Inferior parietal cortex (tissue), 1 donor: Measurements from ENCODE around the gene SAFB.
"Not testable (repeated sequence)": the region's sequence is repeated elsewhere in the genome, so short reads cannot be mapped to it uniquely, and the experiment has no call there.

ENCODE experiments used
- DNase-seq: peaks from one replicate; pipeline ENCODE4 v3.0.0-alpha.2; 2016; ENCODE audit errors: extremely low spot score

SAFB gene

DNA sequence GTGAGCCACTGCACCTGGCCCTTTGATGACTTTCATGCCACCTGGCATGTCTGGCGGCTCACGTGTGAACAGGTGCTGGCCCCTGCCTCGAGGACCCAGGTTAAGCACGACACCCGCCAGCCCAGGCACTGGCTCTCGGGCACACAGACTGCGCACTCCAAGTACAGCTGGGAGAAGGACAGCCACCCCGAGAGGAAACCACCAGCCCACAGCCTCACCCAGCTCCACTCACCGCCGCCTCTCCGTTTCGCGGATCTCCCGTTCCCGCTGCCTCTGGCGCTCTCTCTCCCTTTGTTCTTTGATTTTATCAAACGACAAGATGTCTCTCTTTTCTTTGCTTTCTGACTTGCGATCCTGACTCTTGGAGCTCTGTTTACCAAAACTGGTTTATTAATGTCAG is 27.8 kb upstream of the SAFB start:
- no peak for DNase-seq

DNA sequence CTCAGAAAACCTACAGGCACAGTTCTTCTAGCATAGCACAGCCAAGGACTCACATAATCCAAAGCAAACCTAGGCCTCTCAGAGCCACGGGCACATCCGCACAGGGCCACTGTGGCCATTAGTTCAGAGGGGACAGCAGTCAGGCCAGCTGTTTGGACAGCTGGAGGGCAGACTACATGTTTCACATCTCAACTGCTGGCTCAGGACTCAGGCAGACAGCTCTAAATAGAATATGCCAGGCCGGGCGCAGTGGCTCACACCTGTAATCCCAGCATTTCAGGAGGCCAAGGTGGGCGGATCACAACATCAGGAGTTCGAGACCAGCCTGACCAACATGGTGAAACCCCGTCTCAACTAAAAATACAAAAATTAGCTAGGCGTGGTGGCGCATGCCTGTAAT is 27.1 kb upstream of the SAFB start:
- no peak for DNase-seq

DNA sequence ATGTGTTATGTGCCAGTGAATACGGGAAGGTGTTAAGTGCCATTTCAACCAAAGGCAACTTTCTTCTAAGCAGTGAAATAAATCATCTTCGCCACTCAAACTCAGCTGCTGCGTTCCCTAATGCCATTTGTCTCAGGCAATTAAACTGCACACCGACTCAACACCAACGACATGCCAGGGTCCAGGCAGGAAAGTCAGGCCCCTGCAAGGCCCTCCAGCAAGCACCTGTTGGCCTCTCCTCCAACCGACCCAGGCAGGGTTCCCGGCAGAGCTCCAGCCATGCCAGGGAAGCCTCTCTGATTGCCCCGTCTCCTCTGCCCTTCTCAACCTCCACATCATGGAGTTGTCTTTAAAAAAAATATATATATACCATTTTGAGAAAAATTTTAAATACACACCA is 22.1 kb upstream of the SAFB start:
- no peak for DNase-seq

DNA sequence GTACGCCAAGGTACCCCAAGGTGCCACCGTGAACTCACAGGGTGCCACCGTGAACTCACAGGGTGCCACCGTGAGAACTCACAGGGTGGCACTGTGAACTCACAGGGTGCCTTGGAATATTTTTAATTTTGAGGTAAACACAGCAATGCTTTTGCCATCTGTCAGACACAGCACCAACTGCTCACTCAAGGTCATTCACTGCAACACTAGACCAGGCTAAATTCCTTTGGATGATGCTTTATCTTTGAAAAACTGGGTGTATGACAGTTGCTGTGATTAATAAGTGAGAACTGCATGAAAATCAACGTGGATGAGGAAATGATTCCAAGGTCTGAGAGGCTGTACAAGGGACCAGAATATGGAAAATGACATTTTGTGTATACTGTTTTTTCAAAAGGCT is 19.3 kb upstream of the SAFB start:
- no peak for DNase-seq

DNA sequence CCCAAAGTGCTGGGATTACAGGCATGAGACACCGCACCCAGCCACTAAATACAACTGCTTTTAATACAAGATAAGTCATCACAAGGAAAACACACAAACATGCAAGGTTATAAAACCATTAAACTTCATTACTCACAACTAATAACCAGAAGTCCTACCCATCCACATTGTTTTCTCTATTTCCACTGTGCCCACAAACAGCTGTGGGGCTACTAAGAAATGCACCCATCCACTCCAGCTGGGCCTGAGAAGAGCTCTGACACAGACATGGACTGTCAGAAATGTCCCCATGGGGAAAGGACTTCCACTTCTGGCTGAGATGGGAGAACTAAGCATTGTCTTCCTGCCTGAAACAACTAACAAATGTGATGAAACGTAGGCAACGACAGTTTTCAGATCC is 17.5 kb upstream of the SAFB start:
- DNase-seq, result no peak

DNA sequence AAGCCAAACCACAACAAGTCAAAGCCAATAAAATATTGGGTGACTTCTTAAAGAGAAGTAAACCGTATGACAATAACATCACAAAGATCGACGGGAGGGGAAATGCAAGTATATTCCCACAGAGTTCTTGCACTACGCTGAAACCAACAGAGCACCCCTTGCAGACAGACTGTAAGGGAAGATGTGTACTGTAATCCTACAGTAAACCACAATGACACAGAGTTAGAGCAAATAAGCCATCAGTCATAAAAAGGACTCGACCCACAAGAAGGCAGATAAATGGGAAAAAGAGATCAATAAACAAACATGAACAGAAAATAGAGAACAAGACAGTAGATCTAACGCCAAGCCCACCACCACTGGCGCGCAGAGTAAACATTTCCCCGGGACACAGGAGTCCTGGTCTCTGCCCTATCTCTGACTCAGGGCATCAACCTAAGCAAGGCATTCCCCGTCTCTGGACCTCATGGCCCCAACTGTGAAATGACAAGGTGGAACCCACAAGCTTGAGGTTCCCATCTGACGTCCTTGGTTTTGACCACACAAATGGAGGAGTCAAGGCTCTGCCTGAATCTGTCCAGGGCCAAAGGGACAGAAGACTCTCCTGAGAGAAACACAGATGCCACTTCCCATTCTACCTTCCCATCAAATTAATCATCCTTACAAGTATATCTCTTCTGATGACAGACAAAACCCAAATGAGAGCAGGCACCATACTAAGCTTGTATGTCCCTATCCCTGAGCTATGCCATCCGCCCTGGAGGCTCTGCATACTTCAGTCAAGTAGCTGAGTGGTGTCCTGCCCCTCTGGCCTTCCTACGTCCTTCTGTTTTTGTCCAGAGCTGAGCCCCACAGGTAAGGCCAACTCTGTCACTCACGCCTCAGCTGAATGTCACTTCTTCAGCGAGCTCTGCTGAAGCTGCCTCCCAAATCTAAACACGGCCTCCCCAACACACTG is 15.3 kb upstream of the SAFB start:
- no peak for DNase-seq

DNA sequence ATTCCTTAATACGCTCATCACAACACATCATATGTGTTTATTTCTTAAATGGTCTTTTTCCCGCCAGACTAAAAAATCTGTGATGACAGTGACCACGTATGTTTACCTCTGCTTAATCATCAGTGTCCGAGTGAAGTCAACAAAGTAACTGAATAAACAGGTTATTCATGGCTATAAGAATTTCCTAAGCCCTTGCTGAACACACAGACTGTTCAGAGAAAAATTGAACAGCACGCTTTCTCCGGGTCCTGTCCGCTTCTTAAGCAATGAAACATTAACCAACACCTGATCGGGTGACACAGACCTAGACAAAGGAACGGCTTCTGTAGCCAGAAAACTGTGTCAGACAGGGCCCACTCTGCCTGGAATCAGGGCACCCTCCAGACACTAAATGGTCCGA is 14.6 kb upstream of the SAFB start:
- no peak for DNase-seq

DNA sequence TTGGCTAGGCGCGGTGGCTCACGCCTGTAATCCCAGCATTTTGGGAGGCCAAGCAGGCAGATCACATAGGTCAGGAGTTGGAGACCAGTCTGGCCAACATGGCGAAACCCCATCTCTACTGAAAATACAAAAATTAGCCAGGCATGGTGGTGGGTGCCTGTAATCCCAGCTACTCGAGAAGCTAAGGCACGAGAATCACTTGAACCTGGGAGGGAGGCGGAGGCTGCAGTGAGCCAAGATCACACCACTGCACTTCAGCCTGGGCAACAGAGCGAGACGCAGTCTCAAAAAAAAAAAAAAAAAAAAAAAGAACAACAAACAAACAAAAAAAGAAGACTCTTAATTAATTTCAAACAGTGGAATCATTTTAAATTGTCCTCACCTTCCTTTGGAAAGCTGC is 14.1 kb upstream of the SAFB start:
- DNase-seq, result not testable (repeated sequence)

DNA sequence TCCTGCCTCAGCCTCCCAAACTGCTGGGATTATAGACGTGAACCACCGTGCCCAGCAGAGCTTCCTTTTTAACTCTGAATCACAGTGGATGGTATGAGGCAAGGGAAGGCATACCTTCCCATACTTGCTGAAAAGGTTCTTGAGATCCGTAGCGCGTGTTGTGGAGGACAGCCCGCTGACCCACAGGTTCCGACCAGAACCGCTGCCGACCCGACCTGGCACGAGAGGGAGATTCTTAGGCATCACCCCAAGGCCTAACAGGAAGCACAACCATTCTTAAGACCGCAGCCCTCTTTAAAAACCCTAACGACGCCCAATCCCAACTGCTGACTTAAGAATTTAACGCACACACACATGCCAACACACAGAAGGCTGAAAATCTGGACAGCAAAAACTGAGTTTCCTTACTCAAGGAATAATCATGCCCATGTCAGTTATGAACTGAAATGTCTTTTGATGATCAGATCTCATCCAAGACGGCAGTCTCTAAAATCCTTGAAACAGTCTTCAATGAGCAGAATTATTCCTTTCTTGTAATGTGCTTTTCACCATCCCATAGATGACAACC is 12.9 kb upstream of the SAFB start:
- DNase-seq, result no peak

DNA sequence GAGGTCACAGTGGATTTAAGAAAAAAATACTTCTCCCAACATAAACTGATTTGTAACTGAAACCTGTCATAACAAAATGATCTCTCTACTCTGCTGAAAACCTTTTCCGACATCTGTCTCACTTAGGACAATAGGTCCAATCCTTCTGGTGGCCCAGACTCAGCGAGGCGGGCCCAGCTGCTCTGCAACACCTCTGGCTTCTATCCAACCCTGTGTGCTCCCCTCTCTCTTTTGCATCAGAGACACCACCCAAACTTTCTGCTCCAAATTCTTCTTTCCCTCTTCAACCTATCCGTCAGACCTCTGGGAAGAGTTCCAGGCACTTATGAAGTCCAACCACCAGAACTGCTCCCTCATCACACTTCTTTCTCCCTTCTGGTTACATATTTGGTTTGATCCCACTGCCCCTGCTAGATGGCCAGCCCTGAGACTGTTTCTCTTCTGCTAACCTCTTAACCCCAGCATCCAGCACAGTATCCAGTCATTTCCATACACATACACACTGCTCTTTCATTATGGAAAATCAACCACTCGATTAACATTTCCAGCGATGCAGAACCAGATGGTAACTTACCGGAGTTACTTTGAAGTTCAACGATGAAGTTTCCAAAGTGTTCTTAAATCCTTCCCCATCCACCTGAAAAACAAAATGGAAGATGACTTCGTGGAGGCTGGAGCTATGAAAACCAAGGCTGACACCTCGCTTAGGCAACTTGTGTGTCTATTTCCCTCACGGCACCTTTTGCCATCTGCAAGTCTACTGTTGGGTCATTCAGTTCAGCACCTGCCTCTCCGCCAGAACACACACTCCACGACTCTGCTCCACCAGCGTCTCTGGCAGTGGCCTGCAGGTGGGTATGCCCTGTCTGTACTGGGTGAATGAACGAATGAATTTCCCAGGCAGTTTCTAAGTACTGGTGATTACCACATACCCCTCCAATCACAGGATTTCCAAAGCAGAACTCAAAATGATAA is 9.7 kb upstream of the SAFB start:
- no peak for DNase-seq

DNA sequence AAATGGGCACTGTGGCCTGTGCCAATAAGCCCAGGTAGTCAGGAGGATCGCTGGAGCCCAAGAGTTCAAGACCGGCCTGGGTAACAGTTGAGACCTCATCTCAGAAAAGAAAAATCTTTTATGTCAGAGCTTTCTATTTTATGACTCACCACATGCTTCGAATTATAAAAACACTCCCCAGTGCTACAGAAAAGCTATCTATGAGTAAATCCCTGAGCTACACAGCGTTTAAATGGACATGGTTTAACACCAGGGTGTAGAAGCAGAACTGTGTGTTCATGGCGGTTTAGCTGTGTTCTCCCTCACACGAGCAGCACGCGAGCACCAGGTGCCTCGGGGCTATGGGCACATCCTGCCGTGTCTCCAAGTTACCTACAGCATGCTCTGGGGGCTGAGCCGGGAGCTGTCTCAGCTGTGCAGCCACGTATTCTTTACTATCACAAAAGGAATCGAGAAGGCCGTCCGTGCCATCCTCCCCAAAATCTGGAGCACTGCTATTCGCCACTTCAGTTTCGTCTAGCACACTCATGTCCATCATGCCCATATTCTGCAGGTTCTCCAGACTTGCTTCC is 7.0 kb upstream of the SAFB start:
- no peak for DNase-seq

DNA sequence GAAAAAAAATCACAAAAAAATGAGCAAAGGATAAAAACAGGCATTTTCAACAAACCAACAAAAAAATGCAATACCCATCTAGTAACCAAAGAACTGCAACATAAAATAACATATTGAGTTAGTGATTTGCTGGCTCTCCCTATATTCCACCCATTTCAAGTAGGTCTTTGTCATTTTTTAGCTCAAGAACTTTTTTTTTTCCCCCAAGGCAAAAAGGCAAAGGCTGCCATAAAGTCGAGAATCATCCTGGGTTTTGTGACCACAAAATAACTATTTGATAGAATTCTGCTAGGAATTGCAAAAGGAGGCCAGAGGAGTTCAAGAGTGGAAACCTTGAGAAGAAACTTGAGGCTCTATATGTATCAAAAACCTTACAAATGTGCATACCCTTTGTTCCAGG is 5.8 kb upstream of the SAFB start:
- DNase-seq, result no peak

DNA sequence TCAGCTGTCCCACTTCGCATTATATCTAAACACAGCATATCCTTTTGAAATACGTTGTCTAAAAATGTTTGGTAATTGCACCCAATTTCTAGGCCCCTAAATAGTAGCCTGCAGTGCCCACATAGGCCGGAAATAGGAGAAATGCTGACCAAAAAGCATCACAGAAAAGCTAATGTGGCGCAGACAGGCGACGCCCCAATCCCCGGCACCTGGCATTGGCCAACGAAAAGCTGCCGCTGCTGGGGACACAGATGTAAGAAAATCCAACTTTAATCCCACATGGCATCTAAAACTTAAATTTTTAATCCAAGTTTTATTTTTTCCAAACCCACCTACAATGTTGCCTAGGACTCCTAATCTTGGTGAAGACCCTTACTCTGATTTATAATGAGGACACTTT is 4.3 kb upstream of the SAFB start:
- no peak for DNase-seq

DNA sequence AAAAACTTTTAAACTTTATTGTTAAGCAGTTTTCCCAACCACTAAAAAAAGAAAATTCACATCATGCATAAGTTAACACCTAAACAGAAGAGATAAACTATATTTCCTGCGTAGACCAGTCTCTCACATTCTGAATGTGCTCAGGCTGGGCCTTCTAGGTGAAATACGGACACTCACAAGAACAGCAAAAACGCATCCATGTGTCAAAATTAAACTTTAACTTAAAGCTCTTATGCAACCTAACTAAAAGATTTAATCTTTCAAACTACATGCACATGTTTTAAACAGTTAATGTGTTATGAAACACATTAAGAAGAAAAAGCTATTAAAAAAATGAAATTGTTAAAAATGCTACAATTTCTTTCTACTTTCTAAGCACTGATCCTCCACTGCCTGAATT is 2.9 kb upstream of the SAFB start:
- DNase-seq, result no peak

DNA sequence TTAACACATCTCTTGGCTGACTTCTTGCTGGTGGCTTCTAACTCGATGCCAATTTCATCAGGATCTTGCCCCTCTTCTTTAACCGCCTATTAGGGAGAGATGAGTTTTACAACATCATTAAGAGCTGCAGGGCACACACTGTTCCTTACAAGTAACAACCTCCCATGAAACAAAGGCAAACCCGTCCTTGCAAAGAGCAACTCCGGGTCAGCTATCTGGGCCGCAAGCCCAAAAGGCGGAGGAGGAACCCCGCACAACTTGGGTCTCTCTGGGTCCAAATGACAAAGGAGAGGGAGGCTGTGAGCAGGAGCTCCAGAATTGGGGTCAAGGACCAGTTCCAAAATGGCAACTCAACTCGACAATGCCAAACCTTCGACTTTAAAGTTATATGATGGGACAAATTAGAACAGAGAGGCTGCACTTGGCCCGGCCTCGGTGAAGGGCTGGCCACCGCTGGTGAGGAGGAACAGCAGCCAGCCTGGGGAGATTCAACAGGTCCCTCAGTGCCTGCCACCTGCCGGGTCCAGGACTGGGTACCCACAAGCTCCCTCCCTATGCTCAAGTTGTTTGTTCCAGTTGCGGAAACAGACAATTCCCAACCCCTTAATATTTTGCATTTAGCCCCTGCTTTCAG is 1.5 kb upstream of the SAFB start:
- DNase-seq, result no peak

DNA sequence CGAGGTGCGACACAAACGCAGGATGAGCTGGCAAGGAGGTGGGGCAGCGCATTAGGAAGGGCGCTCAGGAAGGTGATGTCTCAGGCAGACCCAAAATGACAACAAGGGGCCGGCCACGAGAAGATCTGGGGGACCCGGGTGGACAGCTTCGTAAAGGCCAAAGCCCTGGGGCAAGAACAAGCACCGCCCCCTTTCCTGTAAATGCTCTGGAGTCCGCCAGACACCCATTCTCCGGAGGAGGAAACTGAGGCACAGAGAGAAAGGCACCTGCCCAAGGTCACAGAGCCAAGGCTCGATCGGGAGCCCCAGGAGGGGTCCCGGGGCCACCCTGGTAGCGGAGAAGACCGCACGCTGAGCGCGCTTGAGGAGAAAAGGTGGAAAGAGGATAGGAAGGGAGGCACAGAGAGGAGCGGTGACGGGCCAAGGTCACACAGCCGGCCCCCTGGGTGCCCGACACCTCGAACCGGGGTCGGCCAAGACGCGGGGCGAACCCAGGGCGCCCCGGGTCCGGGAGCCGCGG is 878 bp upstream of the SAFB start:
- no peak for DNase-seq

DNA sequence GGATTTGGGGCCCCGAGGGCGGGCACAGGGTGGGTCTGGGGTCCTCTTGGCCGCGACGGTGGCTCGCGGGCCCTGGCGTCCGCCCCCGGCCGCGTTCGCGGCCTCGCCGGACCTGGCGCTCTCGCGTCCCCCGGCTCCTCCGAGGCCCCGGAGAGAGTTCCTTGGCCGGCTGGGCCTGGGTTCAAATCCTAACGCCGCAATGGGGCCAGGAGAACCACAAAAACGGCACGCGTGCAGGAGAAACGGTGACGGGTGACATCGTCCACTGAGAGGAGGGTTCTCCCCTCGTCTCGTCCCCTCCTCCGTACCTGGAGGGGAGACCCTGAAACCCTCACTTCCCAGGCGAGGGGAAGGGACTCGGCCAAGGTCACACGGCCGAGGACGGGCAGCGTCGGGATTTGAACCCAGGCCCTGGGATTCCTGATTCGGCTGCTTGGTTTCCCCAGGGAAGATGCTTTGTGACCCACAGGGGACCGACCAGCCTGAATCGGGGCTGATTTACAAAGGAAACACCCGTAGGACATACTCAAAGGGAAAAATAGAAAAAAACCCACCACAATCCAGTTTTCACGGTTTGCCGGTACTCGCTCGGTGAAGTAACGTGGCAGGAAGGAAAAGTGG is 624 bp downstream of the SAFB start:
- no peak for DNase-seq

DNA sequence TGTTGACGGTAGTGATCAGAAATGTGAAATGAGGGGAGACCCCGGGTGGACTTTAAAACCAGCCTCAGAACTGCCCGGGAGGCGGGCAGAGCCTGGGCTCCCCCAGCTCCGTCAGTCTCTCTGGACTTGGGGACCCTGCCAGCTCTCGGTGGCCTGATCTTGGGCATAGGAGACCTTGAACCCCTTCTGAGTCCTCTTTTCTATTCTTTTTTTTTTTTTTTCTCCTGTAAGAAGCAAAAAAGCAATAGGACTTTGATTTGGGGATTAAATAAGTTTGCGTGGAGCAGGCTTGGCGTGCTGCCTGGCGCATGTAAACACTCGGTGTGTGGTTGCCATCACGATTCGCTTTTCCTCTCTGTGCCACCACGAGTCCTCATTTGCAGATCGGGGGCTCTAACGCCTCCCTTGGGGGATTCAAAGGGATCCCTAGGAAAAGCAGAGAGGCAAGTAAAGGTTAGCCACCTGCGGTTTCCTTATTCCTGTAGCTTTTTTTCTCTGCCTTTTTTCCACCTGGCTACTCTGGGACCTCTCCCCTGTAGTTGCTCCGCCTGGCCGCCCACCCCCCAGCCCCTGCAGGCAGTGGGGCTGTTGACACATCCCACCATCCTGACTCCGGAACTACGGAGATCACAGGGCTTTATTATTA is 1.3 kb downstream of the SAFB start:
- no peak for DNase-seq

DNA sequence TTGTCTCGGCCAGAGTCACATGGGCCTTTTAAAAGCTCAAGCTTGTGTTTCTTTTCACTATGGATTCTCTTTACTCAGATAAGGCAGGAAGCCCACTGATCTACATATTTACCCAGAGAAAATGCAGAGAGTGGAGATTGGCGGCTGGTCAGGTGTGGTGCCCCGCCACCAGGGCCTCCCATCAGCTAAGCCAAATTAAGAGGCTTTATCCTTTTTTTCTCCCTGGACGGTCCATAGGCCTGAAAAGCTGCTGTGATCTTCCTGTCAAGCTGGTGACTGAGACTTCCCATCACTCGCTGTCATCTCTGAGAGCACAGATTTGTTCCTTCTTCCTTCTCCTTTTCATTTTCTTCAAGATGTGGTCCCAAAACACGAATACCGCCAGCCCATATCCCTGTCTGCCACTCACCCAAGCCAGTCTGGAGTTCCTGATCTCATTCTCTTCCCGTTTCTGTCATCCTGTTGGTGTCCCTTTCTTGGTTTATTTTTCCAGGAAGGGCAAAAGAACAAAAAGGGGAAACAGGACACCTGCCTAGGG is 1.9 kb downstream of the SAFB start:
- DNase-seq, result no peak

DNA sequence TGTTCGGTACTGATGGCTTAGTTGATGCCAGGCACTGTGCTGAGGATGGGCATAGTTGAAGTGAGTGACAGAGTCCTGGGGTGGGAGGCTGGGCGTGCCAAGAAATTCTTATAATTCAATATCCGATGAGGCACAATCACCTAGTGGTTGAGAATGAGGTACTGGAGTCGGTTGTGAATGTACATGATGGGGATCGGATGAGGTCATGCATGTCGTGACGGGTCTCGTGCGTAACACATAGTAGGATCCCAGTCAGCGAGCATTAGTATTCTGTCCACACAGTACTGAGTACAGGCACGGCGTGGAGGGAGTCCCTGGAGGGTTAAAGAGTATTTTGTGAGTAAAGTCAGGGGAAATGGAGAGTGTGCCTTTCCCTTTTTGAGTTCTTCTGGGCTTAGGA is 2.8 kb downstream of the SAFB start:
- no peak for DNase-seq
